ENCODE measurements around the gene FLACC1. TPM values are rescaled to one million over a fixed set of nuclear protein-coding genes. Genes with fewer than 3 reads are reported as not detected.

The FLACC1 gene
- total and polyA plus RNA-seq, 2 experiments from 2014 or later: 0.10 to 0.27 TPM

DNA sequence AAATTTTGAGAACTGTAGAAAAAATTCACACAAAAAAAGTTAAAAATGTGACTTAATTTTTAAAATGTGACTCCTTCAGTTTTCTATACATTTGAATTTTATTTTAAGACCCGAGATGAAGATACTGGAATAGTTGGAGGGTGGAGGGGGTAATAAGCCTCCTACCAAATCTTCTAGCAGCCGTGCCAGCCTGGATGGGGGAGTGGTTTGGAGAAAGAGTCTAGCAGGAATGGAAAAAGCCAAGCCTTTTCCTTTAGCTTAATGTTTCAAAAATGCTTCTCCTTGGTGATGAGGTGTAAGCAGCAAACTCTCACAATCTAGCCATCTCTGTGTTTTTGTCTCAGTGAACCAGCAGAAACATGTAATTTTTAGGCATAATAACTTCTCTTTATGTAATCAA, 82.1 kb downstream of the FLACC1 start (continued):
- TF ChIP-seq, protein P1, sequence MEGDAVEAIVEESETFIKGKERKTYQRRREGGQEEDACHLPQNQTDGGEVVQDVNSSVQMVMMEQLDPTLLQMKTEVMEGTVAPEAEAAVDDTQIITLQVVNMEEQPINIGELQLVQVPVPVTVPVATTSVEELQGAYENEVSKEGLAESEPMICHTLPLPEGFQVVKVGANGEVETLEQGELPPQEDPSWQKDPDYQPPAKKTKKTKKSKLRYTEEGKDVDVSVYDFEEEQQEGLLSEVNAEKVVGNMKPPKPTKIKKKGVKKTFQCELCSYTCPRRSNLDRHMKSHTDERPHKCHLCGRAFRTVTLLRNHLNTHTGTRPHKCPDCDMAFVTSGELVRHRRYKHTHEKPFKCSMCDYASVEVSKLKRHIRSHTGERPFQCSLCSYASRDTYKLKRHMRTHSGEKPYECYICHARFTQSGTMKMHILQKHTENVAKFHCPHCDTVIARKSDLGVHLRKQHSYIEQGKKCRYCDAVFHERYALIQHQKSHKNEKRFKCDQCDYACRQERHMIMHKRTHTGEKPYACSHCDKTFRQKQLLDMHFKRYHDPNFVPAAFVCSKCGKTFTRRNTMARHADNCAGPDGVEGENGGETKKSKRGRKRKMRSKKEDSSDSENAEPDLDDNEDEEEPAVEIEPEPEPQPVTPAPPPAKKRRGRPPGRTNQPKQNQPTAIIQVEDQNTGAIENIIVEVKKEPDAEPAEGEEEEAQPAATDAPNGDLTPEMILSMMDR (conservative IDR thresholded peaks at IDR 0.05; ENCODE audit: low read depth in 2 of 2): no peak

DNA sequence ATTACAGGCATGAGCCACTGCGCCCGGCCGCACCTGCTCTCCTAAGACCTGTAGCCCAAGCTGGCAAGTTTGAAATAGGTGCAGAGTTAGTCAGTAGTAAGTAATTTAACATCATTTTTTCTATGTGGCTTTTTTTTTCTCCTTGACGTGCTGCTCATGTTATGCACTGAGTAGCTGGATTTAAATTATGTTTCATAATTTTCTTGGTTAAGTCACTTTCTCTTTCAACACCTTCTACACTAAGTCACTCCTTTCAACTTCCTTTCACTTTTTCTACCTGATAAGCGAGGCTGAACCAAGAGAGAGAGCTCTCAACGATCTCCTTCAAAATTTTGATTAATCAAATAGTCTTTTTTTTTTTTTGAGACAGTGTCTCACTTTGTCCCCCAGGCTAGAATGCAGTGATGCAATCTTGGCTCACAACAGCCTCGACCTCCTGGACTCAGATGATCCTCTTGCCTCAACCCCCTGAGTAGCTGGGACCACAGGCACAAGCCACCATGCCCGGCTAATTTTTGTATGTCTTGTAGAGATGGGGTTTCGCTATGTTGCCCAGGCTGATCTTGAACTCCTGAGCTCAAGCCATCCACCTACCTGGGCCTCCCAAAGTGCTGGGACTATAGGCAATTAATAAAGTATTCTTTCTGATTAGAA, 83.7 kb downstream of the FLACC1 start:
- H3K27ac Mint-ChIP-seq: peak overlapping the region; percentile 19
- H2AFZ ChIP-seq: no peak overlapping the region
- H3K36me3 Mint-ChIP-seq (ENCODE audit: low read depth): no peaks in the 10 kb centered on the region
- peaks cover 2% of the 10 kb centered on the region for H3K27me3 Mint-ChIP-seq (ENCODE audit: insufficient read depth, low read depth, poor library complexity)
- no peaks in the 10 kb centered on the region for H3K79me2 ChIP-seq (replicated peaks; ENCODE audit: insufficient read depth)
- no peak overlapping the region for H3K4me3 Mint-ChIP-seq
- H3K27me3 ChIP-seq (ENCODE audit: insufficient read depth): no peaks in the 10 kb centered on the region
- no peaks in the 10 kb centered on the region for H4K20me1 ChIP-seq (replicated peaks; ENCODE audit: insufficient read depth)
- H3F3A ChIP-seq (replicated peaks; ENCODE audit: low read depth): no peaks in the 10 kb centered on the region
- H3K27ac ChIP-seq (ENCODE audit: low read depth): no peak overlapping the region
- no peaks in the 10 kb centered on the region for H3K36me3 ChIP-seq (ENCODE audit: insufficient read depth)
- DNase-seq (ENCODE audit: low spot score): no peak
- no peak overlapping the region for H3K4me2 ChIP-seq
- H3K4me1 Mint-ChIP-seq: no peaks in the 10 kb centered on the region
- no peaks in the 10 kb centered on the region for H3K4me1 ChIP-seq (ENCODE audit: insufficient read depth)
- no peaks in the 10 kb centered on the region for H3K9me2 ChIP-seq (ENCODE audit: insufficient read depth)
- H3K9me3 Mint-ChIP-seq: no peaks in the 10 kb centered on the region; the same call in 2 of the 3 replicates
- TF ChIP-seq, protein P2, sequence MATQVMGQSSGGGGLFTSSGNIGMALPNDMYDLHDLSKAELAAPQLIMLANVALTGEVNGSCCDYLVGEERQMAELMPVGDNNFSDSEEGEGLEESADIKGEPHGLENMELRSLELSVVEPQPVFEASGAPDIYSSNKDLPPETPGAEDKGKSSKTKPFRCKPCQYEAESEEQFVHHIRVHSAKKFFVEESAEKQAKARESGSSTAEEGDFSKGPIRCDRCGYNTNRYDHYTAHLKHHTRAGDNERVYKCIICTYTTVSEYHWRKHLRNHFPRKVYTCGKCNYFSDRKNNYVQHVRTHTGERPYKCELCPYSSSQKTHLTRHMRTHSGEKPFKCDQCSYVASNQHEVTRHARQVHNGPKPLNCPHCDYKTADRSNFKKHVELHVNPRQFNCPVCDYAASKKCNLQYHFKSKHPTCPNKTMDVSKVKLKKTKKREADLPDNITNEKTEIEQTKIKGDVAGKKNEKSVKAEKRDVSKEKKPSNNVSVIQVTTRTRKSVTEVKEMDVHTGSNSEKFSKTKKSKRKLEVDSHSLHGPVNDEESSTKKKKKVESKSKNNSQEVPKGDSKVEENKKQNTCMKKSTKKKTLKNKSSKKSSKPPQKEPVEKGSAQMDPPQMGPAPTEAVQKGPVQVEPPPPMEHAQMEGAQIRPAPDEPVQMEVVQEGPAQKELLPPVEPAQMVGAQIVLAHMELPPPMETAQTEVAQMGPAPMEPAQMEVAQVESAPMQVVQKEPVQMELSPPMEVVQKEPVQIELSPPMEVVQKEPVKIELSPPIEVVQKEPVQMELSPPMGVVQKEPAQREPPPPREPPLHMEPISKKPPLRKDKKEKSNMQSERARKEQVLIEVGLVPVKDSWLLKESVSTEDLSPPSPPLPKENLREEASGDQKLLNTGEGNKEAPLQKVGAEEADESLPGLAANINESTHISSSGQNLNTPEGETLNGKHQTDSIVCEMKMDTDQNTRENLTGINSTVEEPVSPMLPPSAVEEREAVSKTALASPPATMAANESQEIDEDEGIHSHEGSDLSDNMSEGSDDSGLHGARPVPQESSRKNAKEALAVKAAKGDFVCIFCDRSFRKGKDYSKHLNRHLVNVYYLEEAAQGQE (IDR thresholded peaks at IDR 0.05; ENCODE audit: unreplicated experiment): no peak
- TF ChIP-seq, protein P3, sequence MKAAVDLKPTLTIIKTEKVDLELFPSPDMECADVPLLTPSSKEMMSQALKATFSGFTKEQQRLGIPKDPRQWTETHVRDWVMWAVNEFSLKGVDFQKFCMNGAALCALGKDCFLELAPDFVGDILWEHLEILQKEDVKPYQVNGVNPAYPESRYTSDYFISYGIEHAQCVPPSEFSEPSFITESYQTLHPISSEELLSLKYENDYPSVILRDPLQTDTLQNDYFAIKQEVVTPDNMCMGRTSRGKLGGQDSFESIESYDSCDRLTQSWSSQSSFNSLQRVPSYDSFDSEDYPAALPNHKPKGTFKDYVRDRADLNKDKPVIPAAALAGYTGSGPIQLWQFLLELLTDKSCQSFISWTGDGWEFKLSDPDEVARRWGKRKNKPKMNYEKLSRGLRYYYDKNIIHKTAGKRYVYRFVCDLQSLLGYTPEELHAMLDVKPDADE (IDR thresholded peaks at IDR 0.05): no peak
- TF ChIP-seq STAT1 (IDR thresholded peaks at IDR 0.05; ENCODE audit: unreplicated experiment): no peak
- TF ChIP-seq CREB1 (CRISPR knock-in tag; IDR thresholded peaks at IDR 0.05; ENCODE audit: low read depth): no peak
- no peak for TF ChIP-seq POLR2AphosphoS5 (IDR thresholded peaks at IDR 0.05; ENCODE audit: low read depth)
- no peak for TF ChIP-seq NANOG (IDR thresholded peaks at IDR 0.05; ENCODE audit: borderline replicate concordance)
- no peak for ATAC-seq
- no peak overlapping the region for H3K4me3 ChIP-seq
